Measurements from ENCODE around the gene EOMES. TPM values are rescaled to one million over a fixed set of nuclear protein-coding genes. Genes with fewer than 3 reads are reported as not detected.

The EOMES gene
- total and polyA plus RNA-seq, 2 experiments from 2014 or later = 0.10 TPM

GRCh38 chr3:27673701-27674100 is 48.4 kb downstream of the EOMES start (continued):
- TF ChIP-seq STAT1 (IDR thresholded peaks at IDR 0.05; ENCODE audit: unreplicated experiment) (no peak), EZH2phosphoT487 (IDR thresholded peaks at IDR 0.05; ENCODE audit: unreplicated experiment) (no peak), EZH2 (IDR thresholded peaks at IDR 0.05; ENCODE audit: low read depth, unreplicated experiment) (no peak), NANOG (IDR thresholded peaks at IDR 0.05; ENCODE audit: borderline replicate concordance) (no peak), JUNB (IDR thresholded peaks at IDR 0.05; ENCODE audit: unreplicated experiment) (no peak)

GRCh38 chr3:27671101-27671500 is 51.0 kb downstream of the EOMES start:
- Histone ChIP-seq H3K4me3 (no peak overlapping the region), H3K27ac (ENCODE audit: low read depth) (no peak overlapping the region), H3K9me2 (ENCODE audit: insufficient read depth) (no peaks in the 10 kb centered on the region), H3K36me3 (ENCODE audit: insufficient read depth) (no peaks in the 10 kb centered on the region), H3K4me2 (no peak overlapping the region), H3K79me2 (replicated peaks; ENCODE audit: insufficient read depth) (no peaks in the 10 kb centered on the region), H3F3A (replicated peaks; ENCODE audit: low read depth) (no peaks in the 10 kb centered on the region), H4K20me1 (replicated peaks; ENCODE audit: insufficient read depth) (no peaks in the 10 kb centered on the region), H3K4me1 (ENCODE audit: insufficient read depth) (peaks cover 22% of the 10 kb centered on the region), H2AFZ (no peak overlapping the region), H3K27me3 (ENCODE audit: insufficient read depth) (no peaks in the 10 kb centered on the region)
- Mint-ChIP-seq H3K9me3 (no peaks in the 10 kb centered on the region), H3K36me3 (ENCODE audit: low read depth) (no peaks in the 10 kb centered on the region), H3K4me1 (peaks cover 27% of the 10 kb centered on the region), H3K4me3 (no peak overlapping the region), H3K27ac (no peak overlapping the region), H3K27me3 (ENCODE audit: insufficient read depth, low read depth, poor library complexity) (peaks cover 4% of the 10 kb centered on the region)
- ATAC-seq (no peak), DNase-seq (ENCODE audit: low spot score) (no peak)
- TF ChIP-seq ZNF114 (CRISPR knock-in tag; IDR thresholded peaks at IDR 0.05) = no peak
- TF ChIP-seq POLR2AphosphoS5 (IDR thresholded peaks at IDR 0.05; ENCODE audit: low read depth) = no peak
- TF ChIP-seq EZH2phosphoT487 (IDR thresholded peaks at IDR 0.05; ENCODE audit: unreplicated experiment) = no peak
- TF ChIP-seq REST (IDR thresholded peaks at IDR 0.05; ENCODE audit: unreplicated experiment) = no peak
- TF ChIP-seq ZNF462 (CRISPR knock-in tag; IDR thresholded peaks at IDR 0.05) = no peak
- TF ChIP-seq ETS1 (IDR thresholded peaks at IDR 0.05) = no peak
- no peak for TF ChIP-seq CTCF (conservative IDR thresholded peaks at IDR 0.05; ENCODE audit: low read depth in 2 of 2)
- no peak for TF ChIP-seq NANOG (IDR thresholded peaks at IDR 0.05; ENCODE audit: borderline replicate concordance)
- TF ChIP-seq CREB1 (CRISPR knock-in tag; IDR thresholded peaks at IDR 0.05; ENCODE audit: low read depth) = no peak
